ENCODE measurements around the gene MPRIP.

- TF ChIP-seq POLR2A (IDR thresholded peaks at IDR 0.05) (no peak), CTCF (IDR thresholded peaks at IDR 0.05) (peak in 1 of 6 experiments; percentile 22)
These were observed 66.3 kb downstream of the MPRIP start for GRCh38 chr17:17108451-17109049.

All from Peyer's patch (tissue), 4 donors.